AML-193 (cell line): Measurements from ENCODE around the gene TMPRSS4.
"Not testable (repeated sequence)": the region's sequence is repeated elsewhere in the genome, so short reads cannot be mapped to it uniquely, and the experiment has no call there.

Source experiments
- DNase-seq, 2 experiments: peaks; one replicate each; lab custom pipeline; 2025; lab: John Stamatoyannopoulos, UW

Gene TMPRSS4

GRCh38 chr11:118056806-118057205 lies 20.1 kb upstream of the TMPRSS4 start:
- DNase-seq, result no peak

- DNase-seq, result no peak
Observed at GRCh38 chr11:118057251-118058145, 19.4 kb upstream of the TMPRSS4 start.

- no peak for DNase-seq
Observed at GRCh38 chr11:118058311-118059245, 18.3 kb upstream of the TMPRSS4 start.

- no peak for DNase-seq
Observed at GRCh38 chr11:118059246-118059940, 17.5 kb upstream of the TMPRSS4 start.

GRCh38 chr11:118060081-118060661 lies 16.7 kb upstream of the TMPRSS4 start:
- DNase-seq, result no peak

GRCh38 chr11:118060869-118061268 lies 16.0 kb upstream of the TMPRSS4 start:
- no peak for DNase-seq

- no peak for DNase-seq
Observed at GRCh38 chr11:118061586-118062125, 15.2 kb upstream of the TMPRSS4 start.

GRCh38 chr11:118062181-118062580 lies 14.7 kb upstream of the TMPRSS4 start:
- DNase-seq, result not testable (repeated sequence)

- not testable (repeated sequence) for DNase-seq
Observed at GRCh38 chr11:118062631-118063030, 14.2 kb upstream of the TMPRSS4 start.

GRCh38 chr11:118064956-118065355 lies 11.9 kb upstream of the TMPRSS4 start:
- DNase-seq, result no peak

- DNase-seq, result no peak
Observed at GRCh38 chr11:118065384-118065783, 11.5 kb upstream of the TMPRSS4 start.

- DNase-seq, result no peak
Observed at GRCh38 chr11:118067006-118067405, 9.9 kb upstream of the TMPRSS4 start.

GRCh38 chr11:118068206-118068944 lies 8.5 kb upstream of the TMPRSS4 start:
- DNase-seq, result no peak

GRCh38 chr11:118068945-118069612 lies 7.8 kb upstream of the TMPRSS4 start:
- no peak for DNase-seq

GRCh38 chr11:118071416-118072030 lies 5.4 kb upstream of the TMPRSS4 start:
- DNase-seq, result no peak

GRCh38 chr11:118073554-118073953 lies 3.3 kb upstream of the TMPRSS4 start:
- DNase-seq, result no peak

GRCh38 chr11:118074091-118074685 lies 2.7 kb upstream of the TMPRSS4 start:
- DNase-seq, result no peak

- no peak for DNase-seq
Observed at GRCh38 chr11:118074785-118075184, 2.1 kb upstream of the TMPRSS4 start.

GRCh38 chr11:118078911-118079411 lies 2.1 kb downstream of the TMPRSS4 start:
- DNase-seq, result no peak
